NT2/D1 (cell line): ENCODE data around the gene KLHL29.

Experiments used
- SUZ12 ChIP-seq: IDR thresholded peaks from 2 replicates; pipeline ENCODE4 v1.6.1; 2011; ENCODE audit not compliant: insufficient read length, insufficient read depth; ENCODE audit errors: extremely low read depth
- ZNF274 ChIP-seq: IDR thresholded peaks from 2 replicates; pipeline ENCODE4 v1.6.1; 2011; ENCODE audit warnings: mild to moderate bottlenecking, low read depth, low read length

- TF ChIP-seq SUZ12 (no peak), ZNF274 (no peak)
Measured at GRCh38 chr2:23475036-23475435, 90.1 kb downstream of the KLHL29 start.
